ENCODE measurements around the gene ZBTB20. TPM values are rescaled to one million over a fixed set of nuclear protein-coding genes. Genes with fewer than 3 reads are reported as not detected.

Gene ZBTB20
- total and polyA plus RNA-seq, 10 of the 15 experiments (the other 5 are each of a cell fraction or from before 2014, with no cell fraction given), result 0.20 to 5.5 (median 2.2) TPM

DNA sequence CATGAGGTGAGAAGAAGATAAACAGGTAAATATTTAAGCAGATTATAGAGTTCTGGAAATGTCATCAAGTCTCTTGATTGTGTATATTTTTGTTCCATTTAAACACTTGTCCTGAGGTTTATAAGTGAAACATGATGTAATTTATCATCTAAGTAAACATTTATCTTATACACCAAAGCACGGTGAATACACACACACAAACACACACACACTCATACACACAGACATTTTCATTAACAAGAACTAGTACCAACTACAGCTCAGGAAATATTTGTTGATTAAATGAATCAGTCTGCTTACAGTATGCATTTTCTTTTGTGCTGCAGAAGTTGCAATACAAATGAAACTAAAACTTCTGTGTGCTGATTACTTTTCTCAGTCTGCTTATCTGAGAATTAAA lies 357.3 kb downstream of the ZBTB20 start:
- H3K4me3 ChIP-seq, result no peak overlapping the region
- in situ Hi-C loops (cut with MboI) (no loop called here), intact Hi-C loops (cut with micrococcal nuclease; ENCODE audit: unreplicated experiment) (no loop called here)
- ChIA-PET SMC1A (ENCODE audit: uncharacterized antibody, unreplicated experiment) (no interaction called here), POLR2A (no interaction called here), RAD21 (ENCODE audit: unreplicated experiment) (interaction anchor here (0.7 kb wide), 1 partner anchor 21 kb away, joined by 3 read pairs; no protein-coding TSS in a partner anchor), CTCF (no interaction called here)
- DNase-seq (ENCODE audit: low read depth, low spot score) (no peak), ATAC-seq (no peak), FAIRE-seq (peak; percentile 65)
- H4K20me1 ChIP-seq (ENCODE audit: control insufficient read depth, insufficient read depth), result no peaks in the 10 kb centered on the region
- no peak overlapping the region for H3K4me2 ChIP-seq (ENCODE audit: control insufficient read depth, insufficient read depth)
- no peaks in the 10 kb centered on the region for H3K27me3 ChIP-seq (replicated peaks in 1 of 2; ENCODE audit: control insufficient read depth in 2 of 2, insufficient read depth in 2 of 2, low read length in 1 of 2)
- no peak overlapping the region for H2AFZ ChIP-seq (ENCODE audit: control insufficient read depth, low read depth, low read length)
- WGBS (ENCODE audit: insufficient coverage, insufficient replicate concordance, low lambda C conversion rate, missing lambda C conversion rate), result 93% methylated on average over 1 of the region's 1 CpG
- no TSS peak for BruUV-seq (replicated peaks)
- no peak overlapping the region for H3K9ac ChIP-seq (ENCODE audit: control insufficient read depth, insufficient read depth, low read length)
- no peaks in the 10 kb centered on the region for H3K4me1 ChIP-seq (ENCODE audit: control insufficient read depth, insufficient read depth, low read length)
- H3K27ac ChIP-seq (ENCODE audit: control insufficient read depth, insufficient read depth), result no peak overlapping the region
- no peaks in the 10 kb centered on the region for H3K36me3 ChIP-seq (ENCODE audit: control insufficient read depth in 2 of 2, insufficient read depth in 2 of 2, low read length in 1 of 2)
- H3K79me2 ChIP-seq (ENCODE audit: control insufficient read depth, insufficient read depth, low read length), result no peaks in the 10 kb centered on the region
- TF ChIP-seq ZNF24 (IDR thresholded peaks at IDR 0.05), result no peak
- TF ChIP-seq POU2F2 (IDR thresholded peaks at IDR 0.05; ENCODE audit: borderline replicate concordance, low read depth, low read length), result no peak
- TF ChIP-seq TARDBP (IDR thresholded peaks at IDR 0.05; ENCODE audit: borderline replicate concordance), result no peak
- TF ChIP-seq NR2C2 (IDR thresholded peaks at IDR 0.05; ENCODE audit: borderline replicate concordance, control insufficient read depth, insufficient read length, low read depth), result no peak
- TF ChIP-seq MXI1 (IDR thresholded peaks at IDR 0.05; ENCODE audit: low read depth, low read length), result no peak
- TF ChIP-seq MEF2B (IDR thresholded peaks at IDR 0.05; ENCODE audit: partially characterized antibody, poor library complexity, severe bottlenecking), result no peak
- no peak for TF ChIP-seq NFYB (IDR thresholded peaks at IDR 0.05; ENCODE audit: insufficient read depth, low read depth, low read length)
- TF ChIP-seq RELB (IDR thresholded peaks at IDR 0.05; ENCODE audit: low read depth), result no peak
- TF ChIP-seq SREBF2 (IDR thresholded peaks at IDR 0.05; ENCODE audit: low read length), result no peak
- TF ChIP-seq EP300 (IDR thresholded peaks at IDR 0.05; ENCODE audit: borderline replicate concordance in 1 of 2, control insufficient read depth in 1 of 2, low read depth in 2 of 2, low read length in 2 of 2), result no peak
- TF ChIP-seq, protein P1, sequence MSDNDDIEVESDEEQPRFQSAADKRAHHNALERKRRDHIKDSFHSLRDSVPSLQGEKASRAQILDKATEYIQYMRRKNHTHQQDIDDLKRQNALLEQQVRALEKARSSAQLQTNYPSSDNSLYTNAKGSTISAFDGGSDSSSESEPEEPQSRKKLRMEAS (IDR thresholded peaks at IDR 0.05; ENCODE audit: low read depth, low read length), result no peak
- no peak for TF ChIP-seq DPF2 (IDR thresholded peaks at IDR 0.05)
- TF ChIP-seq, protein P2, sequence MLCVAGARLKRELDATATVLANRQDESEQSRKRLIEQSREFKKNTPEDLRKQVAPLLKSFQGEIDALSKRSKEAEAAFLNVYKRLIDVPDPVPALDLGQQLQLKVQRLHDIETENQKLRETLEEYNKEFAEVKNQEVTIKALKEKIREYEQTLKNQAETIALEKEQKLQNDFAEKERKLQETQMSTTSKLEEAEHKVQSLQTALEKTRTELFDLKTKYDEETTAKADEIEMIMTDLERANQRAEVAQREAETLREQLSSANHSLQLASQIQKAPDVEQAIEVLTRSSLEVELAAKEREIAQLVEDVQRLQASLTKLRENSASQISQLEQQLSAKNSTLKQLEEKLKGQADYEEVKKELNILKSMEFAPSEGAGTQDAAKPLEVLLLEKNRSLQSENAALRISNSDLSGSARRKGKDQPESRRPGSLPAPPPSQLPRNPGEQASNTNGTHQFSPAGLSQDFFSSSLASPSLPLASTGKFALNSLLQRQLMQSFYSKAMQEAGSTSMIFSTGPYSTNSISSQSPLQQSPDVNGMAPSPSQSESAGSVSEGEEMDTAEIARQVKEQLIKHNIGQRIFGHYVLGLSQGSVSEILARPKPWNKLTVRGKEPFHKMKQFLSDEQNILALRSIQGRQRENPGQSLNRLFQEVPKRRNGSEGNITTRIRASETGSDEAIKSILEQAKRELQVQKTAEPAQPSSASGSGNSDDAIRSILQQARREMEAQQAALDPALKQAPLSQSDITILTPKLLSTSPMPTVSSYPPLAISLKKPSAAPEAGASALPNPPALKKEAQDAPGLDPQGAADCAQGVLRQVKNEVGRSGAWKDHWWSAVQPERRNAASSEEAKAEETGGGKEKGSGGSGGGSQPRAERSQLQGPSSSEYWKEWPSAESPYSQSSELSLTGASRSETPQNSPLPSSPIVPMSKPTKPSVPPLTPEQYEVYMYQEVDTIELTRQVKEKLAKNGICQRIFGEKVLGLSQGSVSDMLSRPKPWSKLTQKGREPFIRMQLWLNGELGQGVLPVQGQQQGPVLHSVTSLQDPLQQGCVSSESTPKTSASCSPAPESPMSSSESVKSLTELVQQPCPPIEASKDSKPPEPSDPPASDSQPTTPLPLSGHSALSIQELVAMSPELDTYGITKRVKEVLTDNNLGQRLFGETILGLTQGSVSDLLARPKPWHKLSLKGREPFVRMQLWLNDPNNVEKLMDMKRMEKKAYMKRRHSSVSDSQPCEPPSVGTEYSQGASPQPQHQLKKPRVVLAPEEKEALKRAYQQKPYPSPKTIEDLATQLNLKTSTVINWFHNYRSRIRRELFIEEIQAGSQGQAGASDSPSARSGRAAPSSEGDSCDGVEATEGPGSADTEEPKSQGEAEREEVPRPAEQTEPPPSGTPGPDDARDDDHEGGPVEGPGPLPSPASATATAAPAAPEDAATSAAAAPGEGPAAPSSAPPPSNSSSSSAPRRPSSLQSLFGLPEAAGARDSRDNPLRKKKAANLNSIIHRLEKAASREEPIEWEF (IDR thresholded peaks at IDR 0.05; ENCODE audit: insufficient replicate concordance, low read depth, low read length), result no peak
- no peak for TF ChIP-seq TAF1 (IDR thresholded peaks at IDR 0.05; ENCODE audit: borderline replicate concordance, low read depth, low read length)
- TF ChIP-seq RAD51 (IDR thresholded peaks at IDR 0.05), result no peak
- no peak for TF ChIP-seq SMC3 (IDR thresholded peaks at IDR 0.05; ENCODE audit: borderline replicate concordance, low read length)
- TF ChIP-seq NFIC (IDR thresholded peaks at IDR 0.05; ENCODE audit: low read depth, low read length), result no peak
- no peak for TF ChIP-seq NFYA (IDR thresholded peaks at IDR 0.05; ENCODE audit: borderline replicate concordance, low read depth, low read length)
- no peak for TF ChIP-seq POLR2AphosphoS2 (IDR thresholded peaks at IDR 0.05; ENCODE audit: low read depth, low read length)
- TF ChIP-seq SMAD5 (IDR thresholded peaks at IDR 0.05; ENCODE audit: low read depth), result no peak
- H3K9me3 ChIP-seq (replicated peaks; ENCODE audit: control insufficient read depth, insufficient read depth, low read length), result no peaks in the 10 kb centered on the region
